ENCODE data around the gene RFX3. TPM values are rescaled to one million over a fixed set of nuclear protein-coding genes. Genes with fewer than 3 reads are reported as not detected.
"Not testable (repeated sequence)": the region's sequence is repeated elsewhere in the genome, so short reads cannot be mapped to it uniquely, and the experiment has no call there.

RFX3 gene
- total RNA-seq, 1 donor from 2014 or later = 19.2 TPM

DNA sequence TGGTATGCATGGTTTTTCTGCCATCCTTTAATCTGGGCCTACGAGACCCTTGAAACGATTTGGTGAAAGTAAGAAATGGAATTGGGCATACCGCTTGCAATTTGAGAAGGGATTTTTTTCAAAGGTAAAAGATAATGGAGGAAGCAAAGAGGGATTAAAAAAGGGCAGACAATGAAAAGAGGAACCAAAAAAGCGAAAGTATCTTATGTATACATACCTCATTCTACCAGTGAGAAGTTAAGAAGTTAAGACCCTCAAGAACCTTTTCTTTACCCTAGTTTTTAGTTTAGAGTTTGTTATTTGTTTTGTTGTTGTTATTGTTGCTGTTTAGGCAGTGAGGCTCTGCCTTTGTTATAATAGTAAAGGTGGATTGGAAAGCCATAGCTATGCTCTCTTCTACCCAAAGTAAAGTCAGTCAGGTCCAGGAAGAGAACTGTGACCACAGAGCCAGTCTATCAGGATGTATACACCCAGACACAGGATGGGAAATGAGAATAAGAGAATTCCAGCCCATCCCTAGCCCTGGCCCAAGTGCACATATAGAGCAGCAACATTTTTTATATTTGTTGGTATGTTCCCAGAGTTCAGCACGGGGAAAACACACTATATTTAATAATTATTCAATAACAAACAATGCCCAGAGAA, 166.6 kb downstream of the RFX3 start:
- no peak for DNase-seq (ENCODE audit: low spot score)

- DNase-seq (ENCODE audit: low spot score) = no peak
Measured at GRCh38 chr9:3348169-3348568, 177.6 kb downstream of the RFX3 start.

DNA sequence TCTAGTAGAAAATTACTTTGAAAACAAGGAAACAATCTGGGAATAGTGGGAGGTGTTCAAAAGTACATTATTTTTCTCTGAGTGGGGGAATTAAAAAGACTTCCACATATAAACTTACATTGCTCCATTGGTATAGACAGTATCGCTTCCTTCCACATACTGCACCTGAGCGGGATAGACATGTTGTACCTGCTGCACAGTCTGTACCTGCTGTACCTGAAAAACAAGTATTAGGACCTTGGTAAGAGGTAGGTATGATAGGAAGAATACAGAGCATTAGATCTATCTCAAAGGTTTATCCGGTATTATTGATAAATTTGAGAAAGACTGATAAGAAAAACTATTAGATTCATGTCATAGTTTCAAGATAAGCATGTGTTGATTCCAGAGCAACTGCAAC, 179.3 kb downstream of the RFX3 start:
- no peak for DNase-seq (ENCODE audit: low spot score)

GRCh38 chr9:3343671-3344070, 182.1 kb downstream of the RFX3 start:
- DNase-seq (ENCODE audit: low spot score) = no peak

DNA sequence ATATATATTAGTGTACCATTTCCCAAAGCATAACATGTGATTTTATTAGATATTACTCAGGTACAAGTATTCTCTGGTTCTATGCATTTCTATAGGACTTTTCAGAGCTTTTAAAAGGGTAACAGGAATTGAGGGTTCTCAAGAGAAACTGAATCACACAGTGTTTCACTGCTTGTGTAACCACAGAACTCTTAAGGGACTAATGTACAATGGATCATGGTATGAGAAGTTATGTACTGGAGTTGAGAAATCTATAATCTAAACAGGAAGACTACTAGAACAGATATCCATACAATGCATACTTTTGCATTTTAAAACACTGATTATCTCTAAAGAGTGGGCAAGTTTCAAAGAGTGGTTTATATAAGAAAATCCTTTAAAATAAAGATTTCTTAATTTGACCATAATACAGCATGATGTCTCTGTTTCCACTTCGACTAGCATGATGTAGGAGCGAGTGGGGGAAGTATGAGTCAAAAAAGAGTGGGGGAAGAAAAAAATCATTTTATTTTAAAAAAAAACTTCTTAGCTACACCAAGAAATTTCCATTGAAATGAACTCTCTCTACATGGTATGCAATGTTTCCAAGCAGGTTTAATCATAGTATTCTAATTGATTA, 183.5 kb downstream of the RFX3 start:
- DNase-seq (ENCODE audit: low spot score) = no peak

- no peak for DNase-seq (ENCODE audit: low spot score)
Measured at GRCh38 chr9:3337515-3338225, 188.1 kb downstream of the RFX3 start.

GRCh38 chr9:3336951-3337350, 188.8 kb downstream of the RFX3 start:
- DNase-seq (ENCODE audit: low spot score) = no peak

- no peak for DNase-seq (ENCODE audit: low spot score)
Measured at GRCh38 chr9:3332802-3333201, 193.0 kb downstream of the RFX3 start.

- DNase-seq (ENCODE audit: low spot score) = no peak
Measured at GRCh38 chr9:3331801-3332200, 194.0 kb downstream of the RFX3 start.

- no peak for DNase-seq (ENCODE audit: low spot score)
Measured at GRCh38 chr9:3330792-3331420, 194.9 kb downstream of the RFX3 start.

DNA sequence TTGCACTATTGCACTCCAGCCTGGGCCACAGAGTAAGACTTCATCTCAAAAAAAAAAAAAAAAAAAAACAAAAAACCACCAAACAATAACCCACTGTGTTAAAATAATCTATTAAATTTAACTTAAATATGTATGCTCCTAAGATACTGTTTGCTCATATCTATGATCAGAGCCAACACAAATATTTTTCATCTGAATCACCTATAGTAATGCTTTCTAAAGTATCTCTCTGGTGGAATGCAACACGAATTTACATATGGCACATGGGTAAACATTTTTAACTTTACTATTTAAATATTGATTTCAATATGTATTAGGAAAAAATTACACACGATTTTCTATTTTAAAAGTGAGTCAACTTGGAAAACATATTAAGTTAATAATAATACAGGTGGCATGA, 196.4 kb downstream of the RFX3 start:
- DNase-seq (ENCODE audit: low spot score) = no peak

- DNase-seq (ENCODE audit: low spot score) = no peak
Measured at GRCh38 chr9:3323714-3324113, 202.1 kb downstream of the RFX3 start.

- no peak for DNase-seq (ENCODE audit: low spot score)
Measured at GRCh38 chr9:3321186-3321585, 204.6 kb downstream of the RFX3 start.

DNA sequence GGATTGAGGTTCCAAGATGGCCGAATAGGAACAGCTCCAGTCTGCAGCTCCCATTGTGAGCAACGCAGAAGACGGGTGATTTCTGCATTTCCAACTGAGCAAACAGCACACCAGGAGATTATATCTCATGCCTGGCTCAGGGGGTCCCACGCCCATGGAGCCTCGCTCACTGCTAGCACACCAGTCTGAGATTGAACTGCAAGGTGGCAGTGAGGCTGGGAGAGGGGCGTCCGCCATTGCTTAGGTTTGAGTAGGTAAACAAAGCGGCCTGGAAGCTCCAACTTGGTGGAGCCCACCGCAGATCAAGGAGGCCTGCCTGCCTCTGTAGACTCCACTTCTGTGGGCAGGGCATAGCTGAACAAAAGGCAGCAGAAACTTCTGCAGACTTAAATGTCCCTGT, 213.2 kb downstream of the RFX3 start:
- DNase-seq (ENCODE audit: low spot score) = not testable (repeated sequence)

DNA sequence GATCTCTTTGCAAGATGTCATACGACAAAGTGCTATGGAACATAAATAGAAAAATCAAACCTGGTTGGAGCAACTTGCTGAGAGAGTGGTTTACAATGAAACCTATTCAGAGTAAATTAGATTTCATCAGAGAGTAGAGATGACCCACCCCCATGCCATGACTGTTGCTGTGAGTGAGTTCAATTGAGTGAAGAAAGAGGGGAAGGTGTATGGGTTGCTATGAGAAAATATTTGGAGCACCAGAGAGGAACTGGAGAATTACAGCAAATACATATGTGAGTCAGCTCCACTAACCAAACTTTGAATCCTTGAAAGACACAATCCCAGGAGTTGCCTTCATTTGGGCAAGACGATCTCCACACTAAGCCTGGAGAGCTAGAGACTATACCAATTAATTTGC, 217.2 kb downstream of the RFX3 start:
- DNase-seq (ENCODE audit: low spot score) = no peak

DNA sequence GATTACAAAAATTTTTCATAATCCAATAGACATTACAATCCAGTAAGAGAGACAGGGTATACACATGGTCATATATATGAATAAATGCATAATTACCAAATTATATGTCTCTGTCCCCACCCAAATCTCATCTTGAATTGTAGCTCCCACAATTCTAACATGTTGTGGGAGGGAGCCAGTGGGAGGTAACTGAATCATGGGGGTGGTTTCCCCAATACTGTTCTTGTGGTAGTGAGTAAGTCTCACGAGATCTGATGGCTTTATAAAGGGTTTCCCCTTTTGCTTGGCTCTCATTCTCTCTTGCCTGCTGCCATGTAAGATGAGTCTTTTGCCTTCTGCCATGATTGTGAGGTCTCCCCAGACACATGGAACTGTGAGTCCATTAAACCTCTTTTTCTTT, 221.4 kb downstream of the RFX3 start:
- DNase-seq (ENCODE audit: low spot score) = not testable (repeated sequence)

GRCh38 chr9:3299872-3300271, 225.9 kb downstream of the RFX3 start:
- DNase-seq (ENCODE audit: low spot score) = no peak

DNA sequence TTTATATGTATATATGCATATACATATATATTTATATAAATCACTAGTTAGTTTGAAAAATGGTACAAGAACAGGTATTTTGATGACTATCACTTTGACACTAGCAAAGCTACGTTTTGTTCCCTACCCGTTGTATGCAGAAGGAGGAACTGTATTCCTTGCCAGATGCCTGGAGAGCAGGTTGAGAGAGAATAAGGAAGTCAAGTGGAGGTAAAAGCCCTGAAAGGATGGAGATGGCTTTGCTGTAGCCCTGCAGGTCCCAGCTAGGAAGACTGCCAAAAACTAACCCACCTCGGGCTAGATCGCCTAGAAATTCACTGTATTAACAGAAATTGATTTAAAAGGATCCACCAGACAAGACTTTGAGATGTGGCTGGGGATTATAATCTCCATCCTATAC, 229.3 kb downstream of the RFX3 start:
- no peak for DNase-seq (ENCODE audit: low spot score)

- DNase-seq (ENCODE audit: low spot score) = no peak
Measured at GRCh38 chr9:3292311-3292710, 233.5 kb downstream of the RFX3 start.

DNA sequence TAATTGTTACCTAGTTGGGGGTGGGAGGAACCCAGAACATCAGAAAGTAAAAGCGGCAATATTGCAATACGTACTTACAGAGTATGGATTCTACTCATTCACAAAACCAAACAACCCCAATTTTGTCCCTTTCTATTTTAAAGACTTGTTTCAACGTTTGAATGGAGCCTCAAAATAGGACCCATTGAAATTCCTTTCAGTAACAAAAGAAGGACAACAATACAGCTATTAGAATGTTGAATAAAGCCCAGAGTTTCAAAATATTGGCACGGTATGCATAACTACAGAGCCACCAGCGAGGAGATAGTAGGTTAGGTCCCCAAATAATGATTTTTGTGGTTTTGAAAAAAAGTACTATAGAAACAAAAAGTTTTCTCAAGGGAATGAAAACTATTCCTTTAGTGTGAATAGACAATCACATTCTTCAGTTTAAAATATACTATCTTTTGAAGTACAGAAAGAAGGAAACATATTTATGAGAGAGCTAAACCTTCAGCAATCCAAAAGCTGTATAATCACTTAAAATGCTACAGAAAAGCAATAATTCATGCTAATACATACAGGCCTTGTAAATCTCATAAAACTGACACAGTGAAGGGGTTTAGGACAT, 235.5 kb downstream of the RFX3 start:
- no peak for DNase-seq (ENCODE audit: low spot score)

GRCh38 chr9:3288686-3289085, 237.1 kb downstream of the RFX3 start:
- no peak for DNase-seq (ENCODE audit: low spot score)

Data from ureter (tissue), 1 donor.